Osteoblast (primary cell): ENCODE measurements around the gene ANKRD34A. TPM values are rescaled to one million over a fixed set of nuclear protein-coding genes. Genes with fewer than 3 reads are reported as not detected.

ENCODE experiments used
- DNase-seq: peaks from one replicate; pipeline ENCODE4 v3.0.0; 2011; ENCODE audit warnings: low spot score, mixed read lengths; ENCODE audit not compliant: insufficient read length; ENCODE audit errors: missing footprints
- H2AFZ ChIP-seq: 2 replicates; pipeline ENCODE4 v1.6.0; 2011; ENCODE audit warnings: mild to moderate bottlenecking, low read length
- H3K27ac ChIP-seq: 2 replicates; pipeline ENCODE4 v1.5.1; 2011; ENCODE audit warnings: mild to moderate bottlenecking, low read depth, low read length, moderate library complexity
- H3K27me3 ChIP-seq: 2 replicates; pipeline ENCODE4 v1.6.0; 2012; ENCODE audit warnings: mild to moderate bottlenecking, control low read depth, inconsistent platforms, low read length, moderate library complexity; ENCODE audit not compliant: insufficient read depth
- H3K36me3 ChIP-seq: 2 replicates; pipeline ENCODE4 v1.5.1; 2011; ENCODE audit warnings: mild to moderate bottlenecking, low read length, control low read depth, moderate library complexity; ENCODE audit not compliant: insufficient read depth
- H3K4me1 ChIP-seq: 2 replicates; pipeline ENCODE4 v1.5.1; 2011; ENCODE audit warnings: mild to moderate bottlenecking, low read length, control low read depth, moderate library complexity; ENCODE audit not compliant: insufficient read depth
- H3K4me2 ChIP-seq: 2 replicates; pipeline ENCODE4 v1.6.0; 2011; ENCODE audit warnings: mild to moderate bottlenecking, low read length; ENCODE audit not compliant: insufficient read depth
- H3K4me3 ChIP-seq: fragments of 200-600 bp; sonication (generic); 3 replicates; pipeline ENCODE4 v1.5.1; 2012; ENCODE audit warnings: mild to moderate bottlenecking, low read length, inconsistent platforms; ENCODE audit not compliant: insufficient read depth
- H3K79me2 ChIP-seq: 2 replicates; pipeline ENCODE4 v1.6.0; 2012; ENCODE audit warnings: mild to moderate bottlenecking, low read length, control low read depth, inconsistent platforms; ENCODE audit not compliant: insufficient read depth
- H3K9me3 ChIP-seq: 2 replicates; pipeline ENCODE4 v1.5.1; 2011; ENCODE audit warnings: low read depth, low read length, control low read depth
- H4K20me1 ChIP-seq: 2 replicates; pipeline ENCODE4 v1.6.0; 2012; ENCODE audit warnings: mild to moderate bottlenecking, low read length, control low read depth; ENCODE audit not compliant: insufficient read depth
- CTCF ChIP-seq: IDR thresholded peaks from 2 replicates; pipeline ENCODE4 v1.5.1; 2011; ENCODE audit warnings: mild to moderate bottlenecking, low read depth, low read length, moderate library complexity; ENCODE audit errors: extremely low read depth
- total RNA-seq: library from RNA; depleted of rRNA; stranded (reverse); fragments of >200 nt; gene quantifications from 2 replicates; pipeline ENCODE4 v1.2.3, GENCODE V29; 2012

Gene ANKRD34A
- total RNA-seq, 1 donor = 1.1 TPM

GRCh38 chr1:145974721-145975120 is 10.3 kb upstream of the ANKRD34A start:
- no peak for TF ChIP-seq CTCF

GRCh38 chr1:145972580-145972979 is 8.2 kb upstream of the ANKRD34A start:
- no peak overlapping the region for H3K4me3 ChIP-seq
- H3K4me1 ChIP-seq = peaks cover 7% of the 10 kb centered on the region
- no peaks in the 10 kb centered on the region for H4K20me1 ChIP-seq
- no peak for TF ChIP-seq CTCF
- no peaks in the 10 kb centered on the region for H3K27me3 ChIP-seq
- peaks cover 2% of the 10 kb centered on the region for H3K79me2 ChIP-seq
- no peak overlapping the region for H3K4me2 ChIP-seq
- no peaks in the 10 kb centered on the region for H3K9me3 ChIP-seq
- no peak overlapping the region for H2AFZ ChIP-seq
- H3K27ac ChIP-seq = no peak overlapping the region
- no peaks in the 10 kb centered on the region for H3K36me3 ChIP-seq
- no peak for DNase-seq

More at GRCh38 chr1:145974721-145975120, 10.3 kb upstream of the ANKRD34A start:
- Histone ChIP-seq H3K36me3 (no peaks in the 10 kb centered on the region), H3K4me1 (peaks cover 25% of the 10 kb centered on the region), H3K4me3 (no peak overlapping the region), H3K4me2 (no peak overlapping the region), H2AFZ (no peak overlapping the region), H3K27me3 (no peaks in the 10 kb centered on the region), H3K27ac (no peak overlapping the region), H3K9me3 (no peaks in the 10 kb centered on the region), H4K20me1 (no peaks in the 10 kb centered on the region), H3K79me2 (peaks cover 5% of the 10 kb centered on the region)
- DNase-seq = no peak

GRCh38 chr1:145967288-145967687 is 2.9 kb upstream of the ANKRD34A start:
- H3K4me2 ChIP-seq = no peak overlapping the region
- no peak overlapping the region for H3K4me3 ChIP-seq
- DNase-seq = no peak
- H3K36me3 ChIP-seq = no peaks in the 10 kb centered on the region
- H2AFZ ChIP-seq = no peak overlapping the region
- H3K27me3 ChIP-seq = no peaks in the 10 kb centered on the region
- H4K20me1 ChIP-seq = no peaks in the 10 kb centered on the region
- no peaks in the 10 kb centered on the region for H3K9me3 ChIP-seq
- H3K79me2 ChIP-seq = no peaks in the 10 kb centered on the region
- H3K4me1 ChIP-seq = peaks cover 25% of the 10 kb centered on the region
- no peak overlapping the region for H3K27ac ChIP-seq
- no peak for TF ChIP-seq CTCF

GRCh38 chr1:145965119-145965744 is 857 bp upstream of the ANKRD34A start:
- H3K4me2 ChIP-seq = peak overlapping the region; percentile 100
- H3K9me3 ChIP-seq = no peaks in the 10 kb centered on the region
- no peaks in the 10 kb centered on the region for H4K20me1 ChIP-seq
- peaks cover 8% of the 10 kb centered on the region for H3K79me2 ChIP-seq
- H3K4me1 ChIP-seq = peaks cover 42% of the 10 kb centered on the region
- peak overlapping the region; percentile 98 for H2AFZ ChIP-seq
- no peaks in the 10 kb centered on the region for H3K27me3 ChIP-seq
- no peaks in the 10 kb centered on the region for H3K36me3 ChIP-seq
- TF ChIP-seq CTCF = no peak
- peak overlapping the region; percentile 70 for H3K27ac ChIP-seq
- DNase-seq = no peak
- H3K4me3 ChIP-seq = peak overlapping the region; percentile 89
